Stomach (tissue), 9 donors: ENCODE data around the gene YJU2. TPM values are rescaled to one million over a fixed set of nuclear protein-coding genes. Genes with fewer than 3 reads are reported as not detected.

ENCODE experiments used
- DNase-seq, 2 donors: peaks; one replicate each; pipeline versions ENCODE4 v3.0.0 to v3.0.0-alpha.2; 2013 to 2019
- H3K27ac ChIP-seq, 5 donors: fragments of 200-600 bp in 4 of 5; sonication (generic) in 4 of 5; one replicate each; pipeline ENCODE4 v1.5.1; 2013 to 2019; ENCODE audit warnings: mild to moderate bottlenecking in 1 of 5, moderate library complexity in 1 of 5
- H3K27me3 ChIP-seq, 3 donors: fragments of 200-600 bp; sonication (generic); one replicate each; pipeline ENCODE4 v1.5.1; 2017 to 2019; ENCODE audit warnings: mixed run types in 1 of 3
- H3K36me3 ChIP-seq, 4 donors: fragments of 200-600 bp; sonication (generic); 1 replicate in 3 of 4; 2 replicates in 1 of 4; pipeline ENCODE4 v1.5.1; 2016 to 2019
- H3K4me1 ChIP-seq, 4 donors: fragments of 200-600 bp; sonication (generic); one replicate each; pipeline ENCODE4 v1.5.1; 2016 to 2019
- H3K4me3 ChIP-seq, 4 donors: fragments of 200-600 bp; sonication (generic) in 3 of 4; one replicate each; pipeline ENCODE4 v1.5.1; 2016 to 2019; ENCODE audit warnings: mild to moderate bottlenecking in 1 of 4
- H3K9me3 ChIP-seq, 4 donors: fragments of 200-600 bp; sonication (generic); one replicate each; pipeline ENCODE4 v1.5.1; 2016 to 2019
- CTCF ChIP-seq, 7 experiments: fragments of 450-650 bp in 4 of 7; fragments of 200-600 bp in 3 of 7; sonication (generic) in 3 of 7; IDR thresholded peaks; one replicate each; pipeline ENCODE4 v1.5.1; 2016 to 2019; ENCODE audit warnings: antibody characterized with exemption in 7 of 7, control low read depth in 2 of 7, mild to moderate bottlenecking in 1 of 7
- EP300 ChIP-seq: sonication (generic); formaldehyde crosslinking; IDR thresholded peaks from one replicate; pipeline ENCODE4 v1.6.1; 2017; ENCODE audit warnings: antibody characterized with exemption
- POLR2A ChIP-seq, 4 donors: fragments of 450-650 bp; IDR thresholded peaks; one replicate each; pipeline ENCODE4 v1.6.1; 2016; ENCODE audit warnings: antibody characterized with exemption in 4 of 4, control low read depth in 2 of 4, mild to moderate bottlenecking in 1 of 4, moderate library complexity in 1 of 4
- POLR2AphosphoS5 ChIP-seq, 3 donors: sonication (generic); formaldehyde crosslinking; IDR thresholded peaks; one replicate each; pipeline ENCODE4 v1.6.1; 2016; ENCODE audit warnings: antibody characterized with exemption in 3 of 3
- WGBS, 5 donors: extraction: QIAGEN DNeasy Blood & Tissue Kit in 3 of 5; methylation state at CpG; one replicate each; pipeline versions ENCODE4 v1.1.5 to v1.1.7; 2013 to 2018; 5-methylcytosine and 5-hydroxymethylcytosine counted together
- intact Hi-C: fragments of 100-400 bp; cut with DNase I; formaldehyde crosslinking; loops from one replicate; pipeline ENCODE4 v1.15.1; 2023; ENCODE audit warnings: low total_unique reads
- polyA plus RNA-seq, 3 donors: library from polyadenylated mRNA; stranded (reverse); fragments of 200-250 nt; gene quantifications; one replicate each; pipeline ENCODE4 v1.2.3, GENCODE V29; 2013
- total RNA-seq, 5 donors: library from RNA; depleted of rRNA; stranded (reverse); fragments of >200 nt; gene quantifications; one replicate each; pipeline versions ENCODE4 v1.1.0 to v1.2.3, GENCODE V29; 2014 to 2016
- donor health status: healthy with polysubstance abuse.
- donor health status: Bipolar disorder and iron deficiency.
- donor health status: healthy.

Gene YJU2
- total and polyA plus RNA-seq, 8 donors = 3.5 to 48.4 (median 23.9) TPM

- no peaks in the 10 kb centered on the region for H3K4me1 ChIP-seq
- WGBS, 5 donors = 96 to 100% (median 99%) methylated on average over 2 to 4 of the region's 4 CpGs
- H3K27me3 ChIP-seq = no peaks in the 10 kb centered on the region
- TF ChIP-seq POLR2A (IDR thresholded peaks at IDR 0.05) = no peak
- no peak for TF ChIP-seq POLR2AphosphoS5 (IDR thresholded peaks at IDR 0.05)
- TF ChIP-seq CTCF (IDR thresholded peaks at IDR 0.05) = no peak
- TF ChIP-seq EP300 = no peak
- peaks cover 76 to 100% (median 100%) of the 10 kb centered on the region in 4 donors for H3K36me3 ChIP-seq
- H3K4me3 ChIP-seq = no peak overlapping the region
- intact Hi-C loops = no loop called here
- peaks cover 0 to 8% (median 4%) of the 10 kb centered on the region in 4 donors for H3K9me3 ChIP-seq
- DNase-seq = no peak
- H3K27ac ChIP-seq = no peak overlapping the region
Observed at GRCh38 chr19:4256563-4256962, 9.7 kb downstream of the YJU2 start.

GRCh38 chr19:4257025-4257424, 10.1 kb downstream of the YJU2 start:
- WGBS, 5 donors = 82 to 98% (median 90%) methylated on average over 6 of the region's 6 CpGs
- Histone ChIP-seq H3K27me3 (no peaks in the 10 kb centered on the region), H3K27ac (no peak overlapping the region), H3K4me3 (no peak overlapping the region), H3K36me3 (peaks cover 76 to 100% (median 100%) of the 10 kb centered on the region in 4 donors), H3K9me3 (peaks cover 0 to 8% (median 4%) of the 10 kb centered on the region in 4 donors), H3K4me1 (no peaks in the 10 kb centered on the region)
- TF ChIP-seq CTCF (IDR thresholded peaks at IDR 0.05) (no peak), EP300 (no peak), POLR2AphosphoS5 (IDR thresholded peaks at IDR 0.05) (no peak), POLR2A (IDR thresholded peaks at IDR 0.05) (no peak)
- intact Hi-C loops = no loop called here
- DNase-seq = no peak

- intact Hi-C loops = no loop called here
- Histone ChIP-seq H3K4me1 (no peaks in the 10 kb centered on the region), H3K9me3 (peaks cover 0 to 8% (median 4%) of the 10 kb centered on the region in 4 donors), H3K27ac (no peak overlapping the region), H3K36me3 (peaks cover 79 to 100% (median 100%) of the 10 kb centered on the region in 4 donors), H3K27me3 (no peaks in the 10 kb centered on the region), H3K4me3 (no peak overlapping the region)
- TF ChIP-seq POLR2AphosphoS5 (IDR thresholded peaks at IDR 0.05) = no peak
- no peak for TF ChIP-seq EP300
- no peak for TF ChIP-seq CTCF (IDR thresholded peaks at IDR 0.05)
- TF ChIP-seq POLR2A (IDR thresholded peaks at IDR 0.05) = no peak
- no peak for DNase-seq
- 91 to 97% (median 95%) methylated on average over 25 to 28 of the region's 28 CpGs for WGBS, 5 donors
Observed at GRCh38 chr19:4258181-4258580, 11.3 kb downstream of the YJU2 start.

GRCh38 chr19:4260613-4261191, 13.8 kb downstream of the YJU2 start:
- no peak overlapping the region for H3K4me3 ChIP-seq
- H3K9me3 ChIP-seq = peaks cover 0 to 7% (median 0%) of the 10 kb centered on the region in 4 donors
- no peak overlapping the region for H3K27ac ChIP-seq
- peaks cover 67 to 100% (median 98%) of the 10 kb centered on the region in 4 donors for H3K36me3 ChIP-seq
- WGBS, 5 donors = 94 to 96% (median 95%) methylated on average over 10 to 11 of the region's 11 CpGs
- DNase-seq = no peak
- intact Hi-C loops = no loop called here
- TF ChIP-seq POLR2AphosphoS5 (IDR thresholded peaks at IDR 0.05) = no peak
- no peak for TF ChIP-seq EP300
- no peak for TF ChIP-seq CTCF (IDR thresholded peaks at IDR 0.05)
- H3K27me3 ChIP-seq = no peaks in the 10 kb centered on the region
- peaks cover 0 to 6% (median 2%) of the 10 kb centered on the region in 4 donors for H3K4me1 ChIP-seq
